GM23338 (cell line): ENCODE results near the gene GLUD1. TPM values are rescaled to one million over a fixed set of nuclear protein-coding genes. Genes with fewer than 3 reads are reported as not detected.

Experiments
- ATAC-seq: fragments of 200-7000 bp; cut with Tn5 transposase; 3 replicates; pipeline ENCODE4 v1.9.1; 2020
- DNase-seq: peaks from one replicate; pipeline ENCODE4 v3.0.0-alpha.2; 2015; ENCODE audit warnings: low spot score
- H2AFZ ChIP-seq: fragments of 200-600 bp; sonication (generic); 2 replicates; pipeline ENCODE4 v1.8.0; 2016; ENCODE audit warnings: antibody characterized with exemption, mild to moderate bottlenecking, moderate library complexity
- H3F3A ChIP-seq: fragments of 200-600 bp; sonication (generic); replicated peaks from 2 replicates; pipeline ENCODE4 v1.8.0; 2017; ENCODE audit warnings: antibody characterized with exemption, mixed run types, low read depth
- H3K27ac ChIP-seq: fragments of 200-600 bp; sonication (generic); 2 replicates; pipeline ENCODE4 v1.6.1; 2016; ENCODE audit warnings: low read depth
- H3K27me3 ChIP-seq: fragments of 200-600 bp; sonication (generic); 2 replicates; pipeline ENCODE4 v1.8.0; 2016; ENCODE audit warnings: mild to moderate bottlenecking, mixed run types, moderate library complexity; ENCODE audit not compliant: insufficient read depth
- H3K36me3 ChIP-seq: fragments of 200-600 bp; sonication (generic); 2 replicates; pipeline ENCODE4 v1.8.0; 2016; ENCODE audit warnings: mild to moderate bottlenecking; ENCODE audit not compliant: insufficient read depth
- H3K4me1 ChIP-seq: fragments of 200-600 bp; sonication (generic); 2 replicates; pipeline ENCODE4 v1.8.0; 2016; ENCODE audit warnings: mild to moderate bottlenecking, moderate library complexity; ENCODE audit not compliant: insufficient read depth
- H3K4me2 ChIP-seq: fragments of 200-600 bp; sonication (generic); 2 replicates; pipeline ENCODE4 v1.7.1; 2017; ENCODE audit warnings: mixed run types
- H3K4me3 ChIP-seq: fragments of 200-600 bp; sonication (generic); 2 replicates; pipeline ENCODE4 v1.6.1; 2016; ENCODE audit warnings: mixed run types
- H3K79me2 ChIP-seq: fragments of 200-600 bp; sonication (generic); replicated peaks from 2 replicates; pipeline ENCODE4 v1.8.0; 2017; ENCODE audit warnings: mild to moderate bottlenecking; ENCODE audit not compliant: insufficient read depth
- H3K9me2 ChIP-seq: fragments of 200-600 bp; sonication (generic); 2 replicates; pipeline ENCODE4 v1.8.0; 2017; ENCODE audit not compliant: insufficient read depth
- H4K20me1 ChIP-seq: fragments of 200-600 bp; sonication (generic); replicated peaks from 2 replicates; pipeline ENCODE4 v1.8.0; 2017; ENCODE audit warnings: mild to moderate bottlenecking; ENCODE audit not compliant: insufficient read depth
- H3K27ac Mint-ChIP-seq: 2 replicates; pipeline ENCODE4 v1.8.0; 2020; ENCODE audit warnings: inconsistent platforms, mild to moderate bottlenecking, moderate library complexity, mixed read lengths
- H3K27me3 Mint-ChIP-seq: 3 replicates; pipeline ENCODE4 v1.8.0; 2022; ENCODE audit warnings: low read depth, mild to moderate bottlenecking, moderate library complexity, mixed read lengths, inconsistent platforms; ENCODE audit not compliant: insufficient read depth, poor library complexity
- H3K36me3 Mint-ChIP-seq: 3 replicates; pipeline ENCODE4 v1.8.0; 2021; ENCODE audit warnings: low read depth, mild to moderate bottlenecking, inconsistent platforms, moderate library complexity, mixed read lengths
- H3K4me1 Mint-ChIP-seq: 3 replicates; pipeline ENCODE4 v1.8.0; 2020; ENCODE audit warnings: mild to moderate bottlenecking, inconsistent platforms, mixed read lengths
- H3K4me3 Mint-ChIP-seq: 3 replicates; pipeline ENCODE4 v1.8.0; 2021; ENCODE audit warnings: moderate library complexity, mild to moderate bottlenecking, inconsistent platforms, mixed read lengths
- H3K9me3 Mint-ChIP-seq: 3 replicates; pipeline ENCODE4 v1.8.0; 2020; ENCODE audit warnings: moderate library complexity, mild to moderate bottlenecking, inconsistent platforms, mixed read lengths
- CREB1 ChIP-seq: fragments of 250-450 bp; sonication (Bioruptor Pico); IDR thresholded peaks from 2 replicates; pipeline ENCODE4 v1.5.0; 2020; ENCODE audit warnings: low read depth, mild to moderate bottlenecking, moderate library complexity
- EZH2 ChIP-seq: fragments of 200-600 bp; sonication (generic); IDR thresholded peaks from one replicate; pipeline ENCODE4 v1.8.0; 2017; ENCODE audit warnings: antibody characterized with exemption, mild to moderate bottlenecking, low read depth; ENCODE audit not compliant: unreplicated experiment
- EZH2phosphoT487 ChIP-seq: fragments of 200-600 bp; sonication (generic); IDR thresholded peaks from one replicate; pipeline ENCODE4 v1.8.1; 2018; ENCODE audit warnings: antibody characterized with exemption; ENCODE audit not compliant: unreplicated experiment
- JUNB ChIP-seq: IDR thresholded peaks from one replicate; pipeline ENCODE4 v1.6.1; 2016; ENCODE audit warnings: antibody characterized with exemption; ENCODE audit not compliant: unreplicated experiment
- NANOG ChIP-seq: IDR thresholded peaks from 2 replicates; pipeline ENCODE4 v1.6.1; 2016; ENCODE audit warnings: antibody characterized with exemption, borderline replicate concordance
- STAT1 ChIP-seq: IDR thresholded peaks from one replicate; pipeline ENCODE4 v1.6.1; 2016; ENCODE audit warnings: antibody characterized with exemption; ENCODE audit not compliant: unreplicated experiment
- ZNF114 ChIP-seq: fragments of 250-450 bp; sonication (Bioruptor Pico); IDR thresholded peaks from 2 replicates; pipeline ENCODE4 v1.5.0; 2020; ENCODE audit warnings: mild to moderate bottlenecking, moderate library complexity
- ZNF331 ChIP-seq: fragments of 250-450 bp; sonication (Bioruptor Pico); IDR thresholded peaks from 2 replicates; pipeline ENCODE4 v1.5.0; 2020; ENCODE audit warnings: low read depth, mild to moderate bottlenecking, moderate library complexity
- polyA plus RNA-seq: library from polyadenylated mRNA; unstranded; fragments of >200 nt; fragmentation: Nextera tagmentation; extraction: Ambion mirVana; gene quantifications from 2 replicates; pipeline ENCODE4 v1.2.1, GENCODE V29; 2016
- total RNA-seq: library from RNA; depleted of rRNA; stranded (reverse); fragments of >200 nt; shearing (Covaris generic); gene quantifications from 2 replicates; pipeline ENCODE4 v1.2.3, GENCODE V29; 2014
- TF ChIP-seq, protein P1 (sequence below), 2 experiments: fragments of 200-600 bp in 1 of 2; sonication (generic) in 1 of 2; conservative IDR thresholded peaks; 2 replicates each; pipeline versions ENCODE4 v1.5.1 to v1.6.1; 2016 to 2017; ENCODE audit warnings: antibody characterized with exemption in 2 of 2, low read depth in 2 of 2, mild to moderate bottlenecking in 2 of 2, moderate library complexity in 1 of 2
- TF ChIP-seq, protein P2 (sequence below): IDR thresholded peaks from 2 replicates; pipeline ENCODE4 v1.6.1; 2016; ENCODE audit warnings: antibody characterized with exemption
- TF ChIP-seq, protein P3 (sequence below): fragments of 250-450 bp; sonication (Bioruptor Pico); IDR thresholded peaks from 2 replicates; pipeline ENCODE4 v1.5.0; 2020; ENCODE audit warnings: mild to moderate bottlenecking, moderate library complexity

Gene GLUD1
- total and polyA plus RNA-seq, 2 experiments from 2014 or later: 44.7 to 144 TPM

DNA sequence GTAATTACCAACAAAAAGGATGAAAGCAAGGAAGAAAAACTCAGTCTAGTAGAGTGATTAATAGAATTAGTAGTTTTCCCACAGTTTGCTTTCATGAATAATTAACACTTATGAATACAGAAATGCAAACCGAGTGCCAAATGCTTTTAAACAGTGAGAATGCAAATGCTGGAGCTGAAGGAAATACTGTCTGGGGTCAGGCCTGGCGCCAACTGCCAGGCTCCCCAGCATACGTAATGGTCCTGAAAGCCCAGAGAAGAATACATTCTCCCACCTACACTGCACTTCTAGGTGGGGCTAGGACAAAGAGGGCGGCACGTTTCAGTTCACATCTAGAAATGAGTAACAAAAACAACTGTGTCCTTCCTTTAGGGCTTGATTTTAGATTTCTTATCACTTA lies 30.0 kb downstream of the GLUD1 start:
- Histone ChIP-seq H3K79me2 (no peaks in the 10 kb centered on the region), H3K4me3 (no peak overlapping the region), H4K20me1 (peaks cover 5% of the 10 kb centered on the region; the same call in 1 of the 2 replicates), H3K27me3 (no peaks in the 10 kb centered on the region), H3K4me1 (no peaks in the 10 kb centered on the region), H3K9me2 (no peaks in the 10 kb centered on the region), H2AFZ (no peak overlapping the region), H3K27ac (no peak overlapping the region), H3F3A (no peaks in the 10 kb centered on the region), H3K4me2 (no peak overlapping the region), H3K36me3 (peaks cover 45% of the 10 kb centered on the region)
- no peak for DNase-seq
- no peak overlapping the region for H3K4me3 Mint-ChIP-seq
- H3K9me3 Mint-ChIP-seq: no peaks in the 10 kb centered on the region
- peaks cover 56% of the 10 kb centered on the region for H3K36me3 Mint-ChIP-seq
- no peaks in the 10 kb centered on the region for H3K27me3 Mint-ChIP-seq
- H3K27ac Mint-ChIP-seq: no peak overlapping the region
- TF ChIP-seq STAT1 (no peak), NANOG (no peak), ZNF331 (CRISPR knock-in tag) (no peak), JUNB (no peak), EZH2phosphoT487 (no peak), EZH2 (no peak), CREB1 (CRISPR knock-in tag) (no peak), ZNF114 (CRISPR knock-in tag) (no peak)
- TF ChIP-seq, protein P1, sequence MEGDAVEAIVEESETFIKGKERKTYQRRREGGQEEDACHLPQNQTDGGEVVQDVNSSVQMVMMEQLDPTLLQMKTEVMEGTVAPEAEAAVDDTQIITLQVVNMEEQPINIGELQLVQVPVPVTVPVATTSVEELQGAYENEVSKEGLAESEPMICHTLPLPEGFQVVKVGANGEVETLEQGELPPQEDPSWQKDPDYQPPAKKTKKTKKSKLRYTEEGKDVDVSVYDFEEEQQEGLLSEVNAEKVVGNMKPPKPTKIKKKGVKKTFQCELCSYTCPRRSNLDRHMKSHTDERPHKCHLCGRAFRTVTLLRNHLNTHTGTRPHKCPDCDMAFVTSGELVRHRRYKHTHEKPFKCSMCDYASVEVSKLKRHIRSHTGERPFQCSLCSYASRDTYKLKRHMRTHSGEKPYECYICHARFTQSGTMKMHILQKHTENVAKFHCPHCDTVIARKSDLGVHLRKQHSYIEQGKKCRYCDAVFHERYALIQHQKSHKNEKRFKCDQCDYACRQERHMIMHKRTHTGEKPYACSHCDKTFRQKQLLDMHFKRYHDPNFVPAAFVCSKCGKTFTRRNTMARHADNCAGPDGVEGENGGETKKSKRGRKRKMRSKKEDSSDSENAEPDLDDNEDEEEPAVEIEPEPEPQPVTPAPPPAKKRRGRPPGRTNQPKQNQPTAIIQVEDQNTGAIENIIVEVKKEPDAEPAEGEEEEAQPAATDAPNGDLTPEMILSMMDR (conservative IDR thresholded peaks at IDR 0.05; ENCODE audit: low read depth in 2 of 2): no peak
- TF ChIP-seq, protein P2, sequence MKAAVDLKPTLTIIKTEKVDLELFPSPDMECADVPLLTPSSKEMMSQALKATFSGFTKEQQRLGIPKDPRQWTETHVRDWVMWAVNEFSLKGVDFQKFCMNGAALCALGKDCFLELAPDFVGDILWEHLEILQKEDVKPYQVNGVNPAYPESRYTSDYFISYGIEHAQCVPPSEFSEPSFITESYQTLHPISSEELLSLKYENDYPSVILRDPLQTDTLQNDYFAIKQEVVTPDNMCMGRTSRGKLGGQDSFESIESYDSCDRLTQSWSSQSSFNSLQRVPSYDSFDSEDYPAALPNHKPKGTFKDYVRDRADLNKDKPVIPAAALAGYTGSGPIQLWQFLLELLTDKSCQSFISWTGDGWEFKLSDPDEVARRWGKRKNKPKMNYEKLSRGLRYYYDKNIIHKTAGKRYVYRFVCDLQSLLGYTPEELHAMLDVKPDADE: no peak
- TF ChIP-seq, protein P3, sequence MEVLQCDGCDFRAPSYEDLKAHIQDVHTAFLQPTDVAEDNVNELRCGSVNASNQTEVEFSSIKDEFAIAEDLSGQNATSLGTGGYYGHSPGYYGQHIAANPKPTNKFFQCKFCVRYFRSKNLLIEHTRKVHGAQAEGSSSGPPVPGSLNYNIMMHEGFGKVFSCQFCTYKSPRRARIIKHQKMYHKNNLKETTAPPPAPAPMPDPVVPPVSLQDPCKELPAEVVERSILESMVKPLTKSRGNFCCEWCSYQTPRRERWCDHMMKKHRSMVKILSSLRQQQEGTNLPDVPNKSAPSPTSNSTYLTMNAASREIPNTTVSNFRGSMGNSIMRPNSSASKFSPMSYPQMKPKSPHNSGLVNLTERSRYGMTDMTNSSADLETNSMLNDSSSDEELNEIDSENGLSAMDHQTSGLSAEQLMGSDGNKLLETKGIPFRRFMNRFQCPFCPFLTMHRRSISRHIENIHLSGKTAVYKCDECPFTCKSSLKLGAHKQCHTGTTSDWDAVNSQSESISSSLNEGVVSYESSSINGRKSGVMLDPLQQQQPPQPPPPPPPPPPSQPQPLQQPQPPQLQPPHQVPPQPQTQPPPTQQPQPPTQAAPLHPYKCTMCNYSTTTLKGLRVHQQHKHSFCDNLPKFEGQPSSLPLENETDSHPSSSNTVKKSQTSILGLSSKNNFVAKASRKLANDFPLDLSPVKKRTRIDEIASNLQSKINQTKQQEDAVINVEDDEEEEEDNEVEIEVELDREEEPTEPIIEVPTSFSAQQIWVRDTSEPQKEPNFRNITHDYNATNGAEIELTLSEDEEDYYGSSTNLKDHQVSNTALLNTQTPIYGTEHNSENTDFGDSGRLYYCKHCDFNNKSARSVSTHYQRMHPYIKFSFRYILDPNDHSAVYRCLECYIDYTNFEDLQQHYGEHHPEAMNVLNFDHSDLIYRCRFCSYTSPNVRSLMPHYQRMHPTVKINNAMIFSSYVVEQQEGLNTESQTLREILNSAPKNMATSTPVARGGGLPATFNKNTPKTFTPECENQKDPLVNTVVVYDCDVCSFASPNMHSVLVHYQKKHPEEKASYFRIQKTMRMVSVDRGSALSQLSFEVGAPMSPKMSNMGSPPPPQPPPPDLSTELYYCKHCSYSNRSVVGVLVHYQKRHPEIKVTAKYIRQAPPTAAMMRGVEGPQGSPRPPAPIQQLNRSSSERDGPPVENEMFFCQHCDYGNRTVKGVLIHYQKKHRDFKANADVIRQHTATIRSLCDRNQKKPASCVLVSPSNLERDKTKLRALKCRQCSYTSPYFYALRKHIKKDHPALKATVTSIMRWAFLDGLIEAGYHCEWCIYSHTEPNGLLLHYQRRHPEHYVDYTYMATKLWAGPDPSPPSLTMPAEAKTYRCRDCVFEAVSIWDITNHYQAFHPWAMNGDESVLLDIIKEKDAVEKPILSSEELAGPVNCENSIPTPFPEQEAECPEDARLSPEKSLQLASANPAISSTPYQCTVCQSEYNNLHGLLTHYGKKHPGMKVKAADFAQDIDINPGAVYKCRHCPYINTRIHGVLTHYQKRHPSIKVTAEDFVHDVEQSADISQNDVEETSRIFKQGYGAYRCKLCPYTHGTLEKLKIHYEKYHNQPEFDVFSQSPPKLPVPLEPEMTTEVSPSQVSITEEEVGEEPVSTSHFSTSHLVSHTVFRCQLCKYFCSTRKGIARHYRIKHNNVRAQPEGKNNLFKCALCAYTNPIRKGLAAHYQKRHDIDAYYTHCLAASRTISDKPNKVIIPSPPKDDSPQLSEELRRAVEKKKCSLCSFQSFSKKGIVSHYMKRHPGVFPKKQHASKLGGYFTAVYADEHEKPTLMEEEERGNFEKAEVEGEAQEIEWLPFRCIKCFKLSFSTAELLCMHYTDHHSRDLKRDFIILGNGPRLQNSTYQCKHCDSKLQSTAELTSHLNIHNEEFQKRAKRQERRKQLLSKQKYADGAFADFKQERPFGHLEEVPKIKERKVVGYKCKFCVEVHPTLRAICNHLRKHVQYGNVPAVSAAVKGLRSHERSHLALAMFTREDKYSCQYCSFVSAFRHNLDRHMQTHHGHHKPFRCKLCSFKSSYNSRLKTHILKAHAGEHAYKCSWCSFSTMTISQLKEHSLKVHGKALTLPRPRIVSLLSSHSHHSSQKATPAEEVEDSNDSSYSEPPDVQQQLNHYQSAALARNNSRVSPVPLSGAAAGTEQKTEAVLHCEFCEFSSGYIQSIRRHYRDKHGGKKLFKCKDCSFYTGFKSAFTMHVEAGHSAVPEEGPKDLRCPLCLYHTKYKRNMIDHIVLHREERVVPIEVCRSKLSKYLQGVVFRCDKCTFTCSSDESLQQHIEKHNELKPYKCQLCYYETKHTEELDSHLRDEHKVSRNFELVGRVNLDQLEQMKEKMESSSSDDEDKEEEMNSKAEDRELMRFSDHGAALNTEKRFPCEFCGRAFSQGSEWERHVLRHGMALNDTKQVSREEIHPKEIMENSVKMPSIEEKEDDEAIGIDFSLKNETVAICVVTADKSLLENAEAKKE (CRISPR knock-in tag): no peak
- no peaks in the 10 kb centered on the region for H3K4me1 Mint-ChIP-seq
- no peak for ATAC-seq
